Measurements from ENCODE around the gene PPFIA1.

DNA sequence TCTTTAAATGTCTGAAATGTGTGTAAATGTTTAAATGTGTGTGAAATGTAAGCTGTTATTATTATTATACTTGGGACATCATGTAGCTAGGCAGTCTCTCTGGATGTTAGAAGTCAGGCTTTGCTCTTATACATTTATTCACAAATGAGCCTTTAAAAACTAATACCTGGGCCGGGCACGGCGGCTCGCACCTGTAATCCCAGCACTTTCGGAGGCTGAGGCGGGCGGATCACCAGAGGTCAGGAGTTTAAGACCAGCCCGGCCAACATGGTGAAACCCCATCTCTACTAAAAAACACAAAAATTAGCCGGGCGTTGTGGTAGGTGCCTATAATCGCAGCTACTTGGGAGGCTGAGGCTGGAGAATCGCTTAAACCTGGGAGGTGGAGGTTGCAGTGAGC, 106.1 kb downstream of the PPFIA1 start:
- TF ChIP-seq POLR2A (IDR thresholded peaks at IDR 0.05) (no peak), EP300 (IDR thresholded peaks at IDR 0.05) (no peak)
